Psoas muscle (tissue), 8 donors: ENCODE results near the gene KIAA0319L. TPM values are rescaled to one million over a fixed set of nuclear protein-coding genes. Genes with fewer than 3 reads are reported as not detected.
A peak's percentile ranks its signal among the peaks of the same experiment; 100 is the strongest.

ENCODE experiments used
- ATAC-seq, 4 donors: fragments of 200-7000 bp; cut with Tn5 transposase; one replicate each; pipeline ENCODE4 v1.9.1; 2020; ENCODE audit warnings: moderate library complexity in 3 of 4, mild to moderate bottlenecking in 2 of 4
- DNase-seq, 2 donors: peaks; one replicate each; pipeline ENCODE4 v3.0.0-alpha.2; 2020
- H3K27ac ChIP-seq: fragments of 200-600 bp; one replicate; pipeline ENCODE4 v1.8.0; 2022
- H3K27me3 ChIP-seq, 3 donors: fragments of 200-600 bp in 1 of 3; one replicate each; pipeline versions ENCODE4 v1.6.1 to v1.8.0; 2013 to 2022; ENCODE audit warnings: low read length in 2 of 3, mild to moderate bottlenecking in 2 of 3, moderate library complexity in 1 of 3; ENCODE audit not compliant: insufficient read depth in 3 of 3
- H3K36me3 ChIP-seq, 2 donors: fragments of 200-600 bp in 1 of 2; one replicate each; pipeline versions ENCODE4 v1.6.1 to v1.8.0; 2013 to 2022; ENCODE audit warnings: low read depth in 1 of 2, mild to moderate bottlenecking in 1 of 2, moderate library complexity in 1 of 2; ENCODE audit not compliant: insufficient read depth in 1 of 2
- H3K4me1 ChIP-seq: fragments of 200-600 bp; one replicate; pipeline ENCODE4 v1.8.0; 2022
- H3K4me3 ChIP-seq: fragments of 200-600 bp; one replicate; pipeline ENCODE4 v1.8.0; 2022; ENCODE audit warnings: mild to moderate bottlenecking
- H3K9me3 ChIP-seq: fragments of 200-600 bp; one replicate; pipeline ENCODE4 v1.8.0; 2022
- CTCF ChIP-seq: fragments of 200-600 bp; IDR thresholded peaks from one replicate; pipeline ENCODE4 v1.8.0; 2022; ENCODE audit warnings: antibody characterized with exemption
- WGBS, 3 donors: extraction: QIAGEN DNeasy Blood & Tissue Kit; methylation state at CpG; one replicate each; pipeline versions ENCODE4 v1.1.6 to v1.1.7; 2013; 5-methylcytosine and 5-hydroxymethylcytosine counted together
- intact Hi-C, 2 donors: fragments of 100-400 bp; cut with DNase I; formaldehyde crosslinking; loops; one replicate each; pipeline versions ENCODE4 v1.11.0 to v1.14.2; 2022
- polyA plus RNA-seq, 3 donors: library from polyadenylated mRNA; stranded (reverse); fragments of 200-250 nt; gene quantifications; one replicate each; pipeline ENCODE4 v1.2.3, GENCODE V29; 2013
- total RNA-seq, 4 donors: library from RNA; stranded (reverse); fragmentation: NEBNext Ultra II Directional in 2 of 4; extraction: Animal tissue kit (Norgen Biotek cat#: 25700) in 2 of 4; gene quantifications; one replicate each; pipeline versions ENCODE4 v1.2.1 to v1.2.4, GENCODE V29; 2021 to 2023
- donor health status: healthy with polysubstance abuse.
- donor health status: DM: no; HTN: no; CAD: no; lungs with moderate emphysema.
- donor health status: Bipolar disorder and iron deficiency.
- donor health status: healthy.
- donor health status: DM: yes; HTN: yes; CAD: no.
- donor health status: DM: no; HTN: no; CAD: no.
- donor health status: DM: no; HTN: no; CAD: no.
- donor health status: DM: yes; HTN: yes; CAD: no.

KIAA0319L gene
- total and polyA plus RNA-seq, 7 donors: 18.0 to 46.9 (median 35.7) TPM

GRCh38 chr1:35546614-35547013 is 10.6 kb downstream of the KIAA0319L start:
- no peak overlapping the region for H3K27ac ChIP-seq
- no peak for TF ChIP-seq CTCF
- ATAC-seq (no peak), DNase-seq (no peak)
- no peaks in the 10 kb centered on the region for H3K9me3 ChIP-seq
- H3K36me3 ChIP-seq: peaks cover 0 to 49% of the 10 kb centered on the region in 2 donors
- WGBS, 3 donors: 99 to 100% (median 100%) methylated on average over 1 of the region's 1 CpG
- peaks cover 22% of the 10 kb centered on the region for H3K4me1 ChIP-seq
- no peaks in the 10 kb centered on the region for H3K27me3 ChIP-seq
- H3K4me3 ChIP-seq: no peak overlapping the region
- intact Hi-C loops: no loop called here

GRCh38 chr1:35544976-35545375 is 12.2 kb downstream of the KIAA0319L start:
- Histone ChIP-seq H3K27me3 (no peaks in the 10 kb centered on the region), H3K4me3 (no peak overlapping the region), H3K27ac (no peak overlapping the region), H3K4me1 (peaks cover 31% of the 10 kb centered on the region), H3K36me3 (peaks cover 0 to 33% of the 10 kb centered on the region in 2 donors), H3K9me3 (no peaks in the 10 kb centered on the region)
- 47 to 61% (median 60%) methylated on average over 3 of the region's 3 CpGs for WGBS, 3 donors
- ATAC-seq (peak; percentile 87 to 96 (median 90)), DNase-seq (peak; percentile 26 to 70)
- peak; percentile 32 for TF ChIP-seq CTCF
- intact Hi-C loops: loop anchor here (1.0 to 2.0 kb wide), 2 partner anchors 94 kb away; no protein-coding TSS in a partner anchor

- Histone ChIP-seq H3K27me3 (no peaks in the 10 kb centered on the region), H3K4me3 (no peak overlapping the region), H3K9me3 (no peaks in the 10 kb centered on the region), H3K4me1 (peaks cover 53% of the 10 kb centered on the region), H3K36me3 (peaks cover 0 to 4% of the 10 kb centered on the region in 2 donors), H3K27ac (peak overlapping the region; percentile 42)
- 0 to 11% (median 5%) methylated on average over 1 of the region's 1 CpG for whole genome bisulfite sequencing, 3 donors
- intact Hi-C loops: no loop called here
- ATAC-seq (peak in 1 of 4 donors; percentile 51), DNase-seq (no peak)
- TF ChIP-seq CTCF: no peak
Measured at GRCh38 chr1:35539824-35540261, 17.4 kb downstream of the KIAA0319L start.

GRCh38 chr1:35539073-35539823 is 18.0 kb downstream of the KIAA0319L start:
- H3K27ac ChIP-seq: peak overlapping the region; percentile 42
- H3K4me1 ChIP-seq: peaks cover 54% of the 10 kb centered on the region
- no peak for TF ChIP-seq CTCF
- H3K4me3 ChIP-seq: no peak overlapping the region
- ATAC-seq (peak in 2 of 4 donors; percentile 31 to 44), DNase-seq (no peak)
- intact Hi-C loops: no loop called here
- H3K27me3 ChIP-seq: no peaks in the 10 kb centered on the region
- H3K9me3 ChIP-seq: no peaks in the 10 kb centered on the region
- 60 to 79% (median 66%) methylated on average over 6 of the region's 6 CpGs for WGBS, 3 donors
- no peaks in the 10 kb centered on the region for H3K36me3 ChIP-seq
